Measurements from ENCODE around the gene MAPK10.
"Not testable (repeated sequence)": the region's sequence is repeated elsewhere in the genome, so short reads cannot be mapped to it uniquely, and the experiment has no call there.

The MAPK10 gene

DNA sequence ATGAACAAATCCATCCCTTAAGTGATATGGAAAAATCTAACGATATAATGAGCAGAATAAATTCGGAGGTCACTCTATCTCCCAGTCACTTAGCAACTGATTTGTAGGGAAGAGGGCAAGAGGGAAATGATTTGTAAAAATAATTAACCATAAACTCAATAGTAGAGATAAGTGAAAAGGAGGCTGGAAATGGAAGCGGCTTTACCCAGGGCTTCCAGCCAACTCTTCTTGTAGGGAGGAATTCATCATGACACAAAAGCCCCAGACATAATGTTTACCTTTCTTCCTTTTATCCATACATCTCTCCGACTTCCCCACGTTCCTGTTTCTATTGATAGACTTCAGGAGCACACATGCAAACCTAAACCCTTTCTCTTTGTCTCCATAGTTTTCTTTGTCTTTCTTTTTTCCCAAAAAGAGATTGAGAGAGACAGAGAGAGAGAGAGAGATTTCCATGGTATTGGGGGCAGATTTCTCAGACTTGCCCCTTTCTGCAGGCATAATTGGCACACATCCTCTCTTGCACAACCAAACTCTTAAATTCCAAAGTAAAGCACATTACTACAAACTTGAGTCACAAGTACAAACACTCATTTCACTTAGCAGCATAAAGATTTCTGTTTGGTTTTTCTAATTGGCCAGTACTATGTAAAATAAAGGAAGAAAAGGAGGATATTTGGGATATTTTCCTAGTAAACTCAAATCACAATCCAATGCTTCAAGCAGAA, 140.9 kb downstream of the MAPK10 start:
- DNase-seq (ENCODE audit: insufficient read length, low spot score) (no peak), FAIRE-seq (no peak)

- FAIRE-seq (no peak), DNase-seq (ENCODE audit: insufficient read length, low spot score) (no peak)
Measured at GRCh38 chr4:86203176-86203575, 156.7 kb downstream of the MAPK10 start.

DNA sequence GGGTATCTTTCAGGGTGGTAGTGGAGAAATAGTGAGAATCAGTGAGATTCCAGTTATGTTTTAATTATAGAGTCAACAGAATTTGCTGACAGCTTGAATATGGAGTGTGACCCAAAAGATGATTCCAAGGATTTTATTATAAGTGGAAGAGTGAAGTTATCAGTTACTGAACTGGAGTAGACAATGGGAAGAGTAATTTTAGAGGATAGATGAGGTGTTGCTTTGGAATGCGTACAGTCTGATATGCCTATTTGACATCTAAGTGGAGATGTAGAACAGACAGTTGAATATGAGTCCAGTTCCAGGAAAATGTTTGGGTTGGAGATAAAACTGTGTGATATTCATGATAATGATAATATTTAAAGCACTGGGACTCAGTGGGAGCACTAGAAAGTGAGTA, 174.2 kb downstream of the MAPK10 start:
- DNase-seq (ENCODE audit: insufficient read length, low spot score) (no peak), FAIRE-seq (no peak)

DNA sequence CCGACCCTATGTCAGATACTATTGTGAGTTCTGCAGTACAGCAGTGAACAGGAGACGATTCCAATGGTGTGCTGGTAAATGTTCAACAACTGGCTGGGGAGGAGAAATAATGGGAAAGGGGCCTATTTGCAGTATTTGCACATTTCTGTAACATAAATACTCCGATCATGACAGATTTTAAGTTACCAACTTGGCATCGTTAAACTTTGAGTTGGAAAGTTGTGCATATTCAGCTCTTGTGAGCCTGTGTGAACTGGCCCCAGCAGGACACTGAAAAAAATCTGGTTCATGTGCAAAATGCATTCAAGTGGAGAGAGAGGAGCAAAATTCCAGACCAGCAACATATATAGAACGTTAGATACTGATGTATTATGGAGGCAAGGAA, 175.0 kb downstream of the MAPK10 start:
- no peak for DNase-seq (ENCODE audit: insufficient read length, low spot score)
- no peak for FAIRE-seq

- DNase-seq (ENCODE audit: insufficient read length, low spot score): no peak
- FAIRE-seq: no peak
Measured at GRCh38 chr4:86184216-86184900, 175.5 kb downstream of the MAPK10 start.

- no peak for FAIRE-seq
- DNase-seq (ENCODE audit: insufficient read length, low spot score): no peak
Measured at GRCh38 chr4:86181585-86181984, 178.3 kb downstream of the MAPK10 start.

GRCh38 chr4:86178211-86178610, 181.6 kb downstream of the MAPK10 start:
- no peak for DNase-seq (ENCODE audit: insufficient read length, low spot score)
- FAIRE-seq: no peak

DNA sequence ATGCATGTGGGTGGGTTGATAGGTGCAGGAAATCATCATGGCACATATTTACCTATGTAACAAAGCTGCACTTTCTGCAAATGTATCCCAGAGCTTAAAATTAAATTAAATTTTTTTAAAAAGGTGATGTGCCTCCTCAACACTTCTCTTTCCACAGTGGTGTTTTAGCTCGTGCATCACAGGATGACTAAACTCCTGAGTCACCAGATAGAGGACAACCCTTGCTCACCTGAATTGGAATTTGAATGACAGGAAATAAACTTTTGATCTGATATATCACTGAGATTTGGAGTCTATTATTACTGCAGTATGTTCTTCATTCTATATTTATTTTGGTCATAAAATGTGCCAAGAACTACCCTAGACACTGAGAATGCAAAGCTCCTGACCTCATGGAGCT, 185.3 kb downstream of the MAPK10 start:
- DNase-seq (ENCODE audit: insufficient read length, low spot score) (no peak), FAIRE-seq (no peak)

- FAIRE-seq: not testable (repeated sequence)
Measured at GRCh38 chr4:86168335-86168734, 191.5 kb downstream of the MAPK10 start.

GRCh38 chr4:86160426-86160825, 199.4 kb downstream of the MAPK10 start:
- no peak for DNase-seq (ENCODE audit: insufficient read length, low spot score)
- no peak for FAIRE-seq

More at GRCh38 chr4:86168335-86168734, 191.5 kb downstream of the MAPK10 start:
- DNase-seq (ENCODE audit: insufficient read length, low spot score): not testable (repeated sequence)

DNA sequence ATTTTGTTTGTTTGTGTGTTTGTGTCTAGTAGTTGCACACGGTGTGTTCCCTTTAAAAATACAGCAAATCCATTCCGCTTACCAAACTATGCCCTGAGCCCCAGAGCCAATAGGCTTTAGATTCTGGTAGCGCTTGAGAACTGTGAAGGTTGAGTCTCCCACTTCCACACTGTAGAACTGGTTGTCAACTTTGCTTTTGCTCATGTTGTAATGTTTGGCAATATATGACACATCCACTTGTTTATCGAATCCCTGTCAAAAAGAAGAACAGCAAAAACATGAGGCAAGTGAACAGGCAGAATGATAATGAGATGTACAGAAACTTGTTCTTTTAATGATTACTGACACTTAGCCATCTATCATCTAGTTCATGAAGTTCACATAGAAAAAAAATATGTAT, 200.6 kb downstream of the MAPK10 start:
- FAIRE-seq (no peak), DNase-seq (ENCODE audit: insufficient read length, low spot score) (no peak)

DNA sequence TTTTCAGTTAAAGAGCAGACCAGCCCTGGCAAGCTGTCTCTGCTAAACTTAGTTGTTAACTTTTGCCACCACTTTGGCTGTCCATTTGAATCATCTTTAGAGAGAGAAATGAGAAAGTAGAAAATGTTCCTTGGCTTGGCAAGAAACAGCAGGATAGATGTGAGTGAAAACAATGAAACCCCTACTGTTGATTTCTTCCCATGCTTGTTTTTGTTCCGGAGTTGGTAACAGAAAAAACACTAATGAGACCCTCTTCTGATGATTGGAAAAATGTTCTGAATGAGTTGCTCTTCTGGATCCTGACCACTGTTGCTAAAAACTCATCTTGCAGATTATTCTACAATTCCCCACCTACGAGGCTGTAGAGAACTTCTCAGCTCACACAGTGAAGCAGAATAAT, 203.3 kb downstream of the MAPK10 start:
- FAIRE-seq: no peak

DNA sequence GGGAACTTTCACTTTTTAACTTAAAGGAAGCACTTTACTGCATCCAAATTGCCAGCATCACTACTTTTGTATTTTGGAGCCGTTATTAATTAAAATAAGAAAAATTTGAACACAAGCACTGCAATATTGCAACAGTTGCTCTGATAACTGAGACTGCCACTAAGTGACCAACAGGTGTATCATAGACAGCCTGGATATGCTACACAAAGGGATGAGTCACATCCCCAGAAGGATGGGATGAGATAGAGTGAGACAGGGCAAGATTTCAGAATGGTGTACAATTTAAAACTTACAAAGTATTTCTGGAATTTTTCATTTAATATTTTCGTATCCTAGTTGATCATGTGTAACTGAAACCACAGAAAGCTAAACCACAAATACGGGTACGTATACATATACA, 204.1 kb downstream of the MAPK10 start:
- FAIRE-seq: no peak
- DNase-seq (ENCODE audit: insufficient read length, low spot score): no peak

More for the DNA sequence above, 203.3 kb downstream of the MAPK10 start:
- no peak for DNase-seq (ENCODE audit: insufficient read length, low spot score)

GRCh38 chr4:86152454-86152853, 207.4 kb downstream of the MAPK10 start:
- FAIRE-seq (no peak), DNase-seq (ENCODE audit: insufficient read length, low spot score) (no peak)

GRCh38 chr4:86151196-86151595, 208.7 kb downstream of the MAPK10 start:
- FAIRE-seq (no peak), DNase-seq (ENCODE audit: insufficient read length, low spot score) (no peak)

GRCh38 chr4:86141161-86141560, 218.7 kb downstream of the MAPK10 start:
- FAIRE-seq (no peak), DNase-seq (ENCODE audit: insufficient read length, low spot score) (no peak)

DNA sequence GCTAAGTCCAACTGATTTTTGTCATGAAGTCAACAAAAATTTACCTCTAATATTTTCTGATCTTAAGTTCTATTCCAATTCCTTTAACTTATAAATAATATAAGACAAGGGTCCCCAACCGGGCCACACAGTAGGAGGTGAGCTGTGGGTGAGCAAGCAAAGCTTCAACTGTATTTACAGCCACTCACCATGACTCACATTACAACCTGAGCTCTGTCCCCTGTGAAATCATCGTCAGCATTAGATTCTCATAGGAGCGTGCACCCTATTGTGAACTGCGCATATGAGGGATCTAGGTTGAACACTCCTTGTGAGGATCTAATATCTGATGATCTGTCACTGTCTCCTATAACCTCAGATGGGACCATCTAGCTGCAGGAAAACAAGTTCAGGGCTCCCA, 227.4 kb downstream of the MAPK10 start:
- FAIRE-seq: no peak
- no peak for DNase-seq (ENCODE audit: insufficient read length, low spot score)

- no peak for DNase-seq (ENCODE audit: insufficient read length, low spot score)
- no peak for FAIRE-seq
Measured at GRCh38 chr4:86131456-86131855, 228.4 kb downstream of the MAPK10 start.

- FAIRE-seq: no peak
- no peak for DNase-seq (ENCODE audit: insufficient read length, low spot score)
Measured at GRCh38 chr4:86130160-86130933, 229.5 kb downstream of the MAPK10 start.

GRCh38 chr4:86129546-86129945, 230.3 kb downstream of the MAPK10 start:
- FAIRE-seq (no peak), DNase-seq (ENCODE audit: insufficient read length, low spot score) (no peak)

- no peak for FAIRE-seq
- DNase-seq (ENCODE audit: insufficient read length, low spot score): no peak
Measured at GRCh38 chr4:86122404-86122803, 237.4 kb downstream of the MAPK10 start.

DNA sequence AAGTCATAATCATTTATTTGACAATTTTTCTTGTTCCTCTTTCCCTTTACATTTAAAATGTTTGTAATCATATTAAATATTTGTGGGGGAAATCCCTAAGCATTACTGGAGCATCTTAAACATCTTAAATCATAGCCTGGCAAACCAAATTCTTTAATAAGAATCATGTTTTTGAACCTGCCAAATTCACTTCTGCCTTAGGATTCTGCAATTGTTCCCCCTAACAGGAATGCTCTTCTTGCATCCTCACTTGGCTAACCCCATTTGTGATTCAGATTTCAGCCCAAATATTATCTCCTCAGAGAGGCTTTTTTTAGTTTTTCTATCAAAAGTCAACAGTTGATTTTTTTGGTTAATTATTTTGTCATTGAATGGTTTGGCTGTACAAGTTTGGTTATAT, 241.1 kb downstream of the MAPK10 start:
- FAIRE-seq (no peak), DNase-seq (ENCODE audit: insufficient read length, low spot score) (no peak)

Data from GM19239 (cell line).